ENCODE measurements around the gene KCNH5.

DNA sequence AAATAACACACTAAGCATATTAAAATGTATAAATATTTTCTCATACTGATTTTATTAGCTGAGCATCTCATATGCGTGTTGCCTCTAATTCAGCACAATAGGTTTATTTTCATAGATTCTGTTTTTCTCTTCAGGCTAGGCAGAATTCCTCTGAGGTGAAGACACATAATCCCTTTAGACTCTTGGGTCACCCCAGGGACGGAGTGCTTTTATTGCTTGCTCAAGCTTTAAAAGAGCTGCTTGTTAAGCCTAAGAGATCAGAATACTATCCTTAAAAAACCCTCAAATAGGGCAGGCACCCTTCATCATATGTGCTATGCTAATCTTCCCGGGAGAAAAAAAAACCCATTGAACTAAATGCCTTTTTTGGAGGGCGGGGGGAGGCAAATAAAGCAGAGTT, 390.1 kb downstream of the KCNH5 start:
- TF ChIP-seq EZH2 (IDR thresholded peaks at IDR 0.05; ENCODE audit: low read depth) = no peak
- TF ChIP-seq CTCF (conservative IDR thresholded peaks at IDR 0.05) = no peak
